ENCODE data around the gene PRSS23.

DNA sequence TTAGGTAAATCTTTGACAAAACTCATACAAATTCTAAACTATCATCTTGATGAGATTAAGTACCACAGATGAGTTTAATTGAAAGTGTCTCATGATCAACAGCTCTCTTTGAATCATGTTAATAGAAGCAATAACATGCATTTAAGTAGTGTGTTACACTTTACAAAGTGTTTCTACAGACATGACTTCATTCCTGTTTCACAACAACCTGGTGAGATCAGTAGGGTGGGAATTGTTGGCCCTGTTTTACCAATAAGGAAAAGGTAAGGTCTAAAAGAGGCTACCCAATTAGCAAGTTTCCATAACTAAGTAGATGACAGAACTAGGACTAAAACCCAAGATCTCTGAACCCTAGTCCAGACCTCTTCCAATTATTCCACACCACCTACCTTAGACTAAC lies 12.7 kb upstream of the PRSS23 start:
- TF ChIP-seq, protein P1, sequence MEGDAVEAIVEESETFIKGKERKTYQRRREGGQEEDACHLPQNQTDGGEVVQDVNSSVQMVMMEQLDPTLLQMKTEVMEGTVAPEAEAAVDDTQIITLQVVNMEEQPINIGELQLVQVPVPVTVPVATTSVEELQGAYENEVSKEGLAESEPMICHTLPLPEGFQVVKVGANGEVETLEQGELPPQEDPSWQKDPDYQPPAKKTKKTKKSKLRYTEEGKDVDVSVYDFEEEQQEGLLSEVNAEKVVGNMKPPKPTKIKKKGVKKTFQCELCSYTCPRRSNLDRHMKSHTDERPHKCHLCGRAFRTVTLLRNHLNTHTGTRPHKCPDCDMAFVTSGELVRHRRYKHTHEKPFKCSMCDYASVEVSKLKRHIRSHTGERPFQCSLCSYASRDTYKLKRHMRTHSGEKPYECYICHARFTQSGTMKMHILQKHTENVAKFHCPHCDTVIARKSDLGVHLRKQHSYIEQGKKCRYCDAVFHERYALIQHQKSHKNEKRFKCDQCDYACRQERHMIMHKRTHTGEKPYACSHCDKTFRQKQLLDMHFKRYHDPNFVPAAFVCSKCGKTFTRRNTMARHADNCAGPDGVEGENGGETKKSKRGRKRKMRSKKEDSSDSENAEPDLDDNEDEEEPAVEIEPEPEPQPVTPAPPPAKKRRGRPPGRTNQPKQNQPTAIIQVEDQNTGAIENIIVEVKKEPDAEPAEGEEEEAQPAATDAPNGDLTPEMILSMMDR (conservative IDR thresholded peaks at IDR 0.05), result no peak
- no peak for TF ChIP-seq ZFX (IDR thresholded peaks at IDR 0.05)
